HepG2 (cell line): ENCODE measurements around the gene HNRNPA0.

Source experiments
- AKAP8 ChIP-seq: sonication (generic); formaldehyde crosslinking; IDR thresholded peaks from 2 replicates; pipeline ENCODE4 v1.5.1; 2020; ENCODE audit warnings: mild to moderate bottlenecking, missing genetic modification reagents
- ARID3A ChIP-seq: IDR thresholded peaks from 2 replicates; pipeline ENCODE4 v1.6.1; 2012; ENCODE audit warnings: low read depth, low read length, improper control_type of control experiment
- CBX5 ChIP-seq: sonication (generic); formaldehyde crosslinking; IDR thresholded peaks from 2 replicates; pipeline ENCODE4 v1.4.0; 2020; ENCODE audit warnings: missing genetic modification reagents, borderline replicate concordance
- ELF4 ChIP-seq: sonication (generic); formaldehyde crosslinking; IDR thresholded peaks from 2 replicates; pipeline ENCODE4 v1.5.0; 2020; ENCODE audit warnings: missing genetic modification reagents, mild to moderate bottlenecking, moderate library complexity, borderline replicate concordance
- EP300 ChIP-seq, 3 experiments: sonication (generic) in 1 of 3; formaldehyde crosslinking in 1 of 3; IDR thresholded peaks; 2 replicates each; pipeline versions ENCODE4 v1.5.1 to v1.6.1; 2011 to 2020; ENCODE audit warnings: low read depth in 2 of 3, low read length in 2 of 3, borderline replicate concordance in 1 of 3, improper control_type of control experiment in 1 of 3, mild to moderate bottlenecking in 1 of 3, missing genetic modification reagents in 1 of 3, moderate library complexity in 1 of 3
- ESRRA ChIP-seq: sonication (generic); formaldehyde crosslinking; IDR thresholded peaks from 2 replicates; pipeline ENCODE4 v1.5.1; 2020; ENCODE audit warnings: mild to moderate bottlenecking, low read depth, missing genetic modification reagents
- FOXC1 ChIP-seq: sonication (generic); formaldehyde crosslinking; IDR thresholded peaks from 2 replicates; pipeline ENCODE4 v1.8.0; 2022; ENCODE audit warnings: mild to moderate bottlenecking, missing genetic modification reagents, borderline replicate concordance
- HCFC1 ChIP-seq: fragments of 150-350 bp; IDR thresholded peaks from 2 replicates; pipeline ENCODE4 v1.6.1; 2014; ENCODE audit warnings: low read depth, low read length
- NFIC ChIP-seq: IDR thresholded peaks from 2 replicates; pipeline ENCODE4 v1.6.1; 2012; ENCODE audit warnings: mild to moderate bottlenecking, low read length, inconsistent platforms
- SIN3A ChIP-seq: IDR thresholded peaks from 2 replicates; pipeline ENCODE4 v1.6.1; 2011; ENCODE audit warnings: low read depth, mild to moderate bottlenecking, control low read depth, low read length, borderline replicate concordance
- YY1 ChIP-seq: IDR thresholded peaks from 2 replicates; pipeline ENCODE4 v1.6.1; 2011; ENCODE audit warnings: low read length, low read depth, moderate library complexity, mild to moderate bottlenecking; ENCODE audit not compliant: insufficient read depth, insufficient replicate concordance
- ZNF253 ChIP-seq: sonication (generic); formaldehyde crosslinking; IDR thresholded peaks from 2 replicates; pipeline ENCODE4 v1.8.0; 2022; ENCODE audit warnings: mild to moderate bottlenecking, missing genetic modification reagents, borderline replicate concordance
- TF ChIP-seq, protein P1 (sequence below): conservative IDR thresholded peaks from 2 replicates; pipeline ENCODE4 v1.6.1; 2018; ENCODE audit warnings: missing genetic modification reagents

GRCh38 chr5:137761566-137761965 lies 7.4 kb upstream of the HNRNPA0 start:
- no peak for TF ChIP-seq AKAP8 (CRISPR knock-in tag)
- no peak for TF ChIP-seq NFIC
- no peak for TF ChIP-seq YY1
- no peak for TF ChIP-seq ARID3A
- no peak for TF ChIP-seq CBX5 (CRISPR knock-in tag)
- no peak for TF ChIP-seq SIN3A
- TF ChIP-seq, protein P1, sequence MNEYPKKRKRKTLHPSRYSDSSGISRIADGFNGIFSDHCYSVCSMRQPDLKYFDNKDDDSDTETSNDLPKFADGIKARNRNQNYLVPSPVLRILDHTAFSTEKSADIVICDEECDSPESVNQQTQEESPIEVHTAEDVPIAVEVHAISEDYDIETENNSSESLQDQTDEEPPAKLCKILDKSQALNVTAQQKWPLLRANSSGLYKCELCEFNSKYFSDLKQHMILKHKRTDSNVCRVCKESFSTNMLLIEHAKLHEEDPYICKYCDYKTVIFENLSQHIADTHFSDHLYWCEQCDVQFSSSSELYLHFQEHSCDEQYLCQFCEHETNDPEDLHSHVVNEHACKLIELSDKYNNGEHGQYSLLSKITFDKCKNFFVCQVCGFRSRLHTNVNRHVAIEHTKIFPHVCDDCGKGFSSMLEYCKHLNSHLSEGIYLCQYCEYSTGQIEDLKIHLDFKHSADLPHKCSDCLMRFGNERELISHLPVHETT (CRISPR knock-in tag) = no peak
- no peak for TF ChIP-seq ELF4 (CRISPR knock-in tag)
- TF ChIP-seq EP300 (IDR thresholded peaks at IDR 0.05; ENCODE audit: low read depth in 2 of 2, low read length in 2 of 2) = no peak
- no peak for TF ChIP-seq EP300 (CRISPR knock-in tag; IDR thresholded peaks at IDR 0.05; ENCODE audit: borderline replicate concordance)
- TF ChIP-seq HCFC1 = no peak
- no peak for TF ChIP-seq ZNF253
- TF ChIP-seq FOXC1 (CRISPR knock-in tag) = no peak
- no peak for TF ChIP-seq ESRRA (CRISPR knock-in tag)
